HG03432 (cell line): Measurements from ENCODE around the gene CD300LG.
"Not testable (repeated sequence)": the region's sequence is repeated elsewhere in the genome, so short reads cannot be mapped to it uniquely, and the experiment has no call there.

ENCODE experiments used
- ATAC-seq: cut with Tn5 transposase; IDR thresholded peaks from one replicate; pipeline ENCODE4 v1.9.1; 2021; ENCODE audit warnings: mild to moderate bottlenecking, moderate library complexity; ENCODE audit not compliant: unreplicated experiment

The CD300LG gene

DNA sequence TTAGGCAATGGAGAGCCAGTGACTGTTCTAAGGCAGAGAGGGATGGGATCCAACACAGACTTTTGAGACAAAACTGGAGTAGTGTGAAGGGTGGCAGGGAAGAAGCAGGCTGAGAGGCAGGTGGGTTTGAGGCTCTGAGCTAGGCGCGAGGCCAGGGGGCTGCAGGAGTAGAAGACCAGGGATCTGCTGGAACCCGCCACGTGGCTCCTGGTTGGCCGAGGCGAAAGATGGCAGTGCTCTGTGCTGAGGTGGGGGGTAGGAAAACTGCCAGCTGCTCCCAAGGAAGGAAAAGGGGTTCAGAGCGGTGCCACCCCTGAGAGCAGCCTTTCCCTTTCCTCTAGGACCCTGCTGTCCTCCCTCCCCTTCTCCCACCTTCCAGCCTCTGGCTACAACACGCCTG, 5.6 kb downstream of the CD300LG start:
- no peak for ATAC-seq

DNA sequence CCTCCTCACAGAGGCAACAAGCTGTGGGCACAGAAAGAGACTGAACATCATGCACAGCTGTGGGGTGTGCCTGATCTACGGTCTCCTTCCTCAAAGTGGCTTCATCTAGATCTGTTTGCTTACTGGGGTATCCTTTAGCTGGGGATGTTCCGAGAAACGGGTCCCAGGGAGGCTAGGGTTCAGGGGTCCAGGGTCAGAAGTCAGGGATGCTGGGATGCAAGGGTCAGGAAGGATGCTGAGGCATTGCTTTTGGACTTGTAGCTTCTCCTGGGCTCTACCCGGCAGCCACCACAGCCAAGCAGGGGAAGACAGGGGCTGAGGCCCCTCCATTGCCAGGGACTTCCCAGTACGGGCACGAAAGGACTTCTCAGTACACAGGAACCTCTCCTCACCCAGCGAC, 6.6 kb downstream of the CD300LG start:
- ATAC-seq, result no peak

- ATAC-seq, result no peak
Observed at GRCh38 chr17:43854498-43854897, 7.5 kb downstream of the CD300LG start.

DNA sequence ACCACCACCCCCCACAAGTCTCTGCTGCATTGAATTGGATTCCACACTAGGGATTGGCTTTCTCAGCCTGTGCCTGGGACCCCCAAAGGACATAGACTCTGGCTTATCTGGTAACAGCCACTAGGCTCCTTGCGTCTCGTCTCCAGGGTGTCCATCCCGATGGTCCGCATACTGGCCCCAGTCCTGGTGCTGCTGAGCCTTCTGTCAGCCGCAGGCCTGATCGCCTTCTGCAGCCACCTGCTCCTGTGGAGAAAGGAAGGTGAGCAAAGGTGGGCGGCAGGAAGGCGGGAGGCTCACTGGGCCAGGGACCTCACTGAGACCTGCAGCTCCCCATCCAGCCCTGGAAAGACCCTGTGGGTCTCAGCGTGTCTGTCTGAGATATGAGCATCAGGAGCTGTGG, 8.1 kb downstream of the CD300LG start:
- no peak for ATAC-seq

- ATAC-seq, result no peak
Observed at GRCh38 chr17:43856141-43856540, 9.2 kb downstream of the CD300LG start.

- no peak for ATAC-seq
Observed at GRCh38 chr17:43857141-43857540, 10.2 kb downstream of the CD300LG start.

DNA sequence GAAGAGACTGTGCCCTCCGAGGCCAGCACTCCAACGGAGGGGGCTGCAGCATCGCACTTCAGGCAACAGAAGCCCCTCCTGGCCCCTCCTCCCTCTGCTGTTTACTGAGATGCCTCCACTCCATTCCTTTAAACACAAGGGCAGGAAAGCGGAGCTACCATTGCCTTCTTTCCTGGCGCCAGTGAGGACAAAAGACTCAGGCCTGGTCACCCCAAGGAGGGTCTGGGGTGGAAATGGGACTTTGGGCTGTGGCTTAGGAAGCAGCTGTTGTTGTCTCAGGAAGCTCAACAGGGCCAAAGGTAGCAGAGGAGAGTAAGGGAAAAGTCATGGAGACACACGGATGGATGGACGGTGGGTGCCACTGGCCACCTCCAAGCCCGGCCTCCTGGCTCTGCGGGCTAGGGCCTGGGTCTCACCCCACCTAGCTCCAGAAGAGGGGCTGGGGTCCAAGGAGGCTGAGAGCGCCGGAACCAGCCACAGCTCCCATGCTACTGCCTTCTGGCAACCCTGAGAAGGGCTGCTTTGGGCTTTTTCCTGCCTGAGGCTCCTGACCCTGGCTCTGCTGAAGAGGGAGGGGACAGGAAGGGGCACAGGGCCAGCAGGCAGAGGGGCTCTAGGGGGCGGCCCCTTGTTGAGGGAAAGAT, 11.1 kb downstream of the CD300LG start:
- ATAC-seq, result no peak

DNA sequence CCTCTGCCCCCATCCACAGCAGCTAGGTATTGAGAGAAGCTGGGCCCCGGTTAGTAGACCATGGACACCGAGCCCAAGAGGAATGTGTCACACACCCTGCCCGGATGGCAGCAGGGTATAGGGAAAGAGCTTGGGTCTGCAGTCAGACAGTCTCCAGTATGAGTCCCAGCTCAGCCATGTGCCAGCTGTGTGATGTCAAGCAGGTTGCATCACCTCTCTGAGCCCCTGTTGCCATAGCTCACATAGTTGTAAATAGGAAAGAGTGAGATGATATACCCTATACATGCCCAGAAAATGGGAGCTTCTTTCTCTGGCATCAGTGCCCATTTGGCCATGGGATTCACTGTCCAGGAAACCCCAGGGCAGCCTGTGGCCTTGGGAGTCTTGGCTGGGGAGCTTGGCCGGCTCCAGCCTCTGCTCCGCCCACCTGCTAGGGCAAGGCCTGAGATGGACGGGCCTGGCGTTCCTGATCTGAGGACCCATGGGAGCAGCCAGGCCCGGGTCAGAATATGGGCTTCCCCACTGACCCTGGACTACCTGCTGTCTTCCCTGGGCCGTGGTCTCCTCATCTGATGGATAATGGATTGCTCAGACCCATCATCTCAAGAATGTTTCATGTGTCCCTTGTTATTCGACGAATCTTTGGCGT, 13.2 kb downstream of the CD300LG start:
- ATAC-seq, result no peak

DNA sequence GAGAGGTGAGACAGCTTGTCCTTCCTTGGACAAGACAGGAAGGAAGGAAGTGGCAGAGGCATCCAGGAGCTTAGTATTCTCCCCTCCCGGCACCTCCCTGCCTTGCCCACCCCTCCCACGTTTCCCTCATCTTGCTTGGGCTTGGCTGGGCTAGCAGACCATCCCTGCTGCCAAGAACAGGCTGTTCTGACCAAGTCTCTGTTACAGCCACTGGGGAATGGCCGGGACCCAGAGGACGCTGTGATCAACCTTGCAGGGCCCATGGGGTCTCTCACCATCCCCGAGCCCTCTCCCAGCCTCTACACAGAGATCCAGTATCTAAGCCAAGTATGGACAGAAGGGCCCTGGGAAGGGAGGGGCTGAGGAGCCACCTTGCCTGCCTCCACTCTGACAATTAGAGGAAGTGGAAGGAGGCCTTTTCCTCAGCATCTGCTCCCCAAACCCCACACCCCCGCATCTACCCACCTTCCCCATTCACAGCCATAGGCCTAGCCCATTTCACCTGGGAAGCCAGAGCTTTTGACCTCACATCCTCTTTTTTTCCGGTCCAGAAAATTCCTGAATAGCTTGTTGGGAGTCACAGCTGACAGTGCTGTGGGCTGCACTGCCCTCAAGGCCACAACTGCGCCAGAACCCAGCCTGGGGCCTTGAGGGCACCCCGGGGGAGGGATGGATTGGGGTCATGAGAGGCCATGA, 14.1 kb downstream of the CD300LG start:
- ATAC-seq, result no peak

DNA sequence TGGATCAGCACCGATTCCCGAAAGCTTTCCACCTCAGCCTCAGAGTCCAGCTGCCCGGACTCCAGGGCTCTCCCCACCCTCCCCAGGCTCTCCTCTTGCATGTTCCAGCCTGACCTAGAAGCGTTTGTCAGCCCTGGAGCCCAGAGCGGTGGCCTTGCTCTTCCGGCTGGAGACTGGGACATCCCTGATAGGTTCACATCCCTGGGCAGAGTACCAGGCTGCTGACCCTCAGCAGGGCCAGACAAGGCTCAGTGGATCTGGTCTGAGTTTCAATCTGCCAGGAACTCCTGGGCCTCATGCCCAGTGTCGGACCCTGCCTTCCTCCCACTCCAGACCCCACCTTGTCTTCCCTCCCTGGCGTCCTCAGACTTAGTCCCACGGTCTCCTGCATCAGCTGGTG, 15.0 kb downstream of the CD300LG start:
- no peak for ATAC-seq

- ATAC-seq, result no peak
Observed at GRCh38 chr17:43864161-43864984, 17.4 kb downstream of the CD300LG start.

GRCh38 chr17:43868226-43868994, 21.4 kb downstream of the CD300LG start:
- ATAC-seq, result no peak

GRCh38 chr17:43869031-43869430, 22.1 kb downstream of the CD300LG start:
- not testable (repeated sequence) for ATAC-seq

GRCh38 chr17:43871946-43872690, 25.1 kb downstream of the CD300LG start:
- ATAC-seq, result no peak

GRCh38 chr17:43873091-43873490, 26.1 kb downstream of the CD300LG start:
- ATAC-seq, result no peak

DNA sequence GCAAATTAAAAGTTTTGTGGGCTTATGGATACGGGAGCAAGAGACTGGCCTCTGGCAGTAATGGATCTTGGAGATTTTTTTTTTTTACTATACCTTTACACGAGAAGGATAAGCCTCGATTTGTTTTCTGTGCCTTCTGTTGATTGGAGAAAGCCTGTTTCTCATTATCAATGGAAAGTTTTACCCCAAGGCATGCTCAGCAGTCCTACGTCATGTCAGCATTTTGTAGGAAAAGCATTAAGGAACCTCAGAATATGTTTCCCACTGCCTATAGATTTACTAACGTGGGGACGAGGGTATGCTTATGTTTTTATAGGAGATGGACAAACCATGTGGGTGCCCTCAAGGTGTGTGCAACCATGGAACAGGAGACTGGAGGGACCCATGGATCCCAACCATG, 26.8 kb downstream of the CD300LG start:
- ATAC-seq, result no peak

DNA sequence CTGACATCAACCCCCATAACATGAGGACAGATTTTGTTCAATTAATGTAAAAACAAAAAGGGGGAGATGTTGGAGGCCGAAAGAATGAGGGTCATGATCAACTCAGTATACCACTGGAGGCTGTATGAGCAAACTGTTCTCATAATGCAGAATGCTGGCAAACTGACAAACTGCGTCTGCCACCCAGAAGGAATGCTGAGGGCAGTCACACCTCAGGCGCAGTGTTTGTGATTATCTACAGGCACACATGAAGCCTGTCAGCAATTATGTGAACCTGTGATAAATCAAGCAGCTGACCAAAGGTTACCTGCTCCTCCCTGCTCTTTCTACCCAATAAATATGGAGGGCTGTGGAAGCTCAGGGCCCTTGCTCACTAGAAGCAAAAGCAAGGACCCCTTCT, 27.3 kb downstream of the CD300LG start:
- no peak for ATAC-seq

DNA sequence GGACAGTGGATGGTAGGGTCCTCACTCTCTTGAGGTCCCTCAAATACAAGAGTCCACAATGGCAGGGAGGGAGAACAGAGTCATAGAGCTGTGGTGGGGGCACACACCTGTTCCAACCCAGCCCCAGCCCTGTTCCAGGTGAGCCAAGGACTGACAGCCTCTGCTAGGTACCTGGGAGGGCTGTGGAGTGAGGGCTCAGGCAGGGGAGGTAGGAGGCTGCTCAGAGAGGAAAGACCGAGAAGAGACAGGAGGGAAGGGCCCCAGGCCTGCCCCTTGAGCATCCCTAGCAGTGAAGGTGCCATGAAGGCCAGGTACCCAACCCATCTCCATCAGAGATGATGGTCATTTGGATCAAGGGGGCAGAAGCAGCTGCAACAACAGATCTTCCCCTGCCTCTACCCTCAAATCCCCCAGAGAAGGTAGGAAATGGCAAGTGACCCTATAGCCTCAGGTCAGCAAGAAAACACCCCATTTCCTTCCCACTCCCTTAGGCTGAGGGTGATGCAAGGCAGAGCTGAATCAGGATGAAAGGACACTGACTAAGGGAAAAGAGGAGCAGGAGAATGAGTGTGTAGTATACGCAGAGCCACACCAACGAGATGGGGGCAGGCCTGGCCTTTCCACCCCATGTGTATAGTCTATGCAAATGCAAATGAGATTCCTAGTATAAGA, 28.6 kb downstream of the CD300LG start:
- no peak for ATAC-seq

GRCh38 chr17:43877031-43877430, 30.1 kb downstream of the CD300LG start:
- ATAC-seq, result no peak
